Caco-2 (cell line): ENCODE measurements around the gene TOR4A. TPM values are rescaled to one million over a fixed set of nuclear protein-coding genes. Genes with fewer than 3 reads are reported as not detected.

Experiments used
- BruUV-seq: library from RNA; stranded (reverse); fragments of 400-500 nt; replicated peaks from 2 replicates; lab custom pipeline; 2021; lab: Mats Ljungman, UMichigan
- CTCF ChIA-PET: fragments of 300-600 bp; sonication (Branson Sonifier 250); formaldehyde crosslinking; loops from one replicate; lab custom pipeline; 2022; ENCODE audit warnings: antibody characterized with exemption; lab: Charles Lee
- POLR2A ChIA-PET: fragments of 300-600 bp; sonication (Branson Sonifier 250); formaldehyde crosslinking; loops from one replicate; lab custom pipeline; 2022; ENCODE audit warnings: antibody characterized with exemption; lab: Charles Lee
- DNase-seq, 2 experiments: peaks; one replicate each; pipeline versions ENCODE4 v3.0.0 to v3.0.0-alpha.2; 2020 to 2022
- H3K27me3 ChIP-seq: replicated peaks from 2 replicates; pipeline ENCODE4 v1.6.0; 2011; ENCODE audit warnings: low read length; ENCODE audit not compliant: control insufficient read depth, insufficient read depth
- H3K36me3 ChIP-seq: 2 replicates; pipeline ENCODE4 v1.5.1; 2011; ENCODE audit warnings: low read length; ENCODE audit not compliant: control insufficient read depth, insufficient read depth
- H3K4me1 ChIP-seq: fragments of 250-450 bp; sonication (Bioruptor Pico); 2 replicates; pipeline ENCODE4 v1.5.1; 2020; ENCODE audit warnings: mild to moderate bottlenecking
- H3K4me3 ChIP-seq: 2 replicates; pipeline ENCODE4 v1.5.1; 2011; ENCODE audit warnings: low read depth, mild to moderate bottlenecking, control low read depth, low read length
- H3K9me3 ChIP-seq: fragments of 250-450 bp; sonication (Bioruptor Pico); 2 replicates; pipeline ENCODE4 v1.5.1; 2020; ENCODE audit warnings: mild to moderate bottlenecking, moderate library complexity
- H3K27ac Mint-ChIP-seq: one replicate; pipeline ENCODE4 v1.8.0; 2022; ENCODE audit warnings: mixed read lengths; ENCODE audit not compliant: unreplicated experiment
- H3K27me3 Mint-ChIP-seq: one replicate; pipeline ENCODE4 v1.8.0; 2022; ENCODE audit warnings: mixed read lengths; ENCODE audit not compliant: insufficient read depth, unreplicated experiment
- H3K36me3 Mint-ChIP-seq: one replicate; pipeline ENCODE4 v1.8.0; 2022; ENCODE audit warnings: mild to moderate bottlenecking, mixed read lengths; ENCODE audit not compliant: insufficient read depth, unreplicated experiment
- H3K4me1 Mint-ChIP-seq: one replicate; pipeline ENCODE4 v1.8.0; 2022; ENCODE audit warnings: low read depth, mixed read lengths; ENCODE audit not compliant: unreplicated experiment
- H3K4me3 Mint-ChIP-seq: one replicate; pipeline ENCODE4 v1.8.0; 2022; ENCODE audit warnings: mild to moderate bottlenecking, moderate library complexity, mixed read lengths; ENCODE audit not compliant: unreplicated experiment
- H3K9me3 Mint-ChIP-seq: one replicate; pipeline ENCODE4 v1.8.0; 2022; ENCODE audit warnings: mixed read lengths; ENCODE audit not compliant: unreplicated experiment
- CTCF ChIP-seq, 2 experiments: fragments of 200-600 bp in 1 of 2; IDR thresholded peaks; 1 replicate in 1 of 2; 2 replicates in 1 of 2; pipeline versions ENCODE4 v1.5.1 to v1.8.0; 2011 to 2022; ENCODE audit warnings: antibody characterized with exemption in 1 of 2, control low read depth in 1 of 2, inconsistent platforms in 1 of 2, low read depth in 1 of 2, low read length in 1 of 2, mild to moderate bottlenecking in 1 of 2, moderate library complexity in 1 of 2; ENCODE audit not compliant: insufficient read depth in 1 of 2, severe bottlenecking in 1 of 2, unreplicated experiment in 1 of 2
- intact Hi-C: fragments of 100-400 bp; cut with micrococcal nuclease; formaldehyde crosslinking; loops from one replicate; pipeline ENCODE4 v1.10.0; 2022; ENCODE audit not compliant: unreplicated experiment
- total RNA-seq: library from RNA; stranded (reverse); gene quantifications from 2 replicates; pipeline ENCODE4 v1.2.3, GENCODE V29; 2022

TOR4A gene
- total RNA-seq, 1 experiment from 2014 or later = 1.8 TPM

- ChIA-PET POLR2A (no interaction called here), CTCF (interaction anchor here (0.7 kb wide), 1 partner anchor 268 kb away, joined by 8 read pairs; no protein-coding TSS in a partner anchor)
- Histone ChIP-seq H3K4me3 (no peak overlapping the region), H3K4me1 (no peaks in the 10 kb centered on the region), H3K36me3 (peaks cover 3% of the 10 kb centered on the region), H3K27me3 (no peaks in the 10 kb centered on the region), H3K9me3 (no peaks in the 10 kb centered on the region)
- no peak overlapping the region for H3K27ac Mint-ChIP-seq
- intact Hi-C loops = no loop called here
- no peaks in the 10 kb centered on the region for H3K27me3 Mint-ChIP-seq
- DNase-seq = no peak
- TF ChIP-seq CTCF (IDR thresholded peaks at IDR 0.05; ENCODE audit: insufficient read depth in 1 of 2, low read depth in 1 of 2, low read length in 1 of 2, severe bottlenecking in 1 of 2, unreplicated experiment in 1 of 2) = no peak
- H3K4me3 Mint-ChIP-seq = no peak overlapping the region
- no TSS peak for BruUV-seq
- no peaks in the 10 kb centered on the region for H3K4me1 Mint-ChIP-seq
- peaks cover 78% of the 10 kb centered on the region for H3K36me3 Mint-ChIP-seq
- no peaks in the 10 kb centered on the region for H3K9me3 Mint-ChIP-seq
Measured at GRCh38 chr9:137266585-137267453, 10.7 kb upstream of the TOR4A start.

- H3K36me3 ChIP-seq = peaks cover 3% of the 10 kb centered on the region
- DNase-seq = no peak
- H3K36me3 Mint-ChIP-seq = peaks cover 75% of the 10 kb centered on the region
- ChIA-PET POLR2A (no interaction called here), CTCF (interaction anchor here (0.7 kb wide), 1 partner anchor 267 kb away, joined by 8 read pairs; no protein-coding TSS in a partner anchor)
- H3K4me3 Mint-ChIP-seq = no peak overlapping the region
- H3K4me1 Mint-ChIP-seq = no peaks in the 10 kb centered on the region
- no peaks in the 10 kb centered on the region for H3K9me3 Mint-ChIP-seq
- no peaks in the 10 kb centered on the region for H3K9me3 ChIP-seq
- H3K27ac Mint-ChIP-seq = no peak overlapping the region
- no TSS peak for BruUV-seq
- TF ChIP-seq CTCF (IDR thresholded peaks at IDR 0.05; ENCODE audit: insufficient read depth in 1 of 2, low read depth in 1 of 2, low read length in 1 of 2, severe bottlenecking in 1 of 2, unreplicated experiment in 1 of 2) = no peak
- no peaks in the 10 kb centered on the region for H3K27me3 ChIP-seq
- H3K4me3 ChIP-seq = no peak overlapping the region
- H3K4me1 ChIP-seq = no peaks in the 10 kb centered on the region
- intact Hi-C loops = no loop called here
- no peaks in the 10 kb centered on the region for H3K27me3 Mint-ChIP-seq
Measured at GRCh38 chr9:137267933-137268355, 9.6 kb upstream of the TOR4A start.

- no peak overlapping the region for H3K4me3 ChIP-seq
- CTCF ChIA-PET = interaction anchor here (0.6 kb wide), 1 partner anchor 16 kb away, joined by 3 read pairs; no protein-coding TSS in a partner anchor
- Mint-ChIP-seq H3K27me3 (no peaks in the 10 kb centered on the region), H3K27ac (no peak overlapping the region), H3K4me1 (no peaks in the 10 kb centered on the region), H3K36me3 (peaks cover 77% of the 10 kb centered on the region), H3K4me3 (no peak overlapping the region), H3K9me3 (no peaks in the 10 kb centered on the region)
- no peaks in the 10 kb centered on the region for H3K9me3 ChIP-seq
- POLR2A ChIA-PET = no interaction called here
- intact Hi-C loops = no loop called here
- H3K4me1 ChIP-seq = no peaks in the 10 kb centered on the region
- peaks cover 3% of the 10 kb centered on the region for H3K36me3 ChIP-seq
- H3K27me3 ChIP-seq = no peaks in the 10 kb centered on the region
- DNase-seq = no peak
- no TSS peak for BruUV-seq
- no peak for TF ChIP-seq CTCF (IDR thresholded peaks at IDR 0.05; ENCODE audit: insufficient read depth in 1 of 2, low read depth in 1 of 2, low read length in 1 of 2, severe bottlenecking in 1 of 2, unreplicated experiment in 1 of 2)
Measured at GRCh38 chr9:137268538-137269201, 8.9 kb upstream of the TOR4A start.
